BJ (cell line): Measurements from ENCODE around the gene ATP2A1. TPM values are rescaled to one million over a fixed set of nuclear protein-coding genes. Genes with fewer than 3 reads are reported as not detected.

Source experiments
- CTCF ChIA-PET: fragments of 350-600 bp; formaldehyde crosslinking; extraction: SDS; loops from one replicate; lab custom pipeline; 2021; ENCODE audit warnings: antibody characterized with exemption, inconsistent platforms; lab: Yijun Ruan, JAX
- POLR2A ChIA-PET: fragments of 300-600 bp; sonication (Branson Sonifier 250); formaldehyde crosslinking; extraction: SDS; loops from one replicate; lab custom pipeline; 2021; ENCODE audit warnings: antibody characterized with exemption; lab: Charles Lee
- DNase-seq: peaks from one replicate; pipeline ENCODE4 v3.0.0-alpha.2; 2011; ENCODE audit warnings: low read depth
- H3K27me3 ChIP-seq: 2 replicates; pipeline ENCODE4 v1.6.0; 2011; ENCODE audit warnings: low read length; ENCODE audit not compliant: control insufficient read depth, insufficient read depth
- H3K36me3 ChIP-seq: 2 replicates; pipeline ENCODE4 v1.5.1; 2011; ENCODE audit warnings: low read length; ENCODE audit not compliant: control insufficient read depth, insufficient read depth
- H3K4me3 ChIP-seq: 2 replicates; pipeline ENCODE4 v1.5.1; 2011; ENCODE audit warnings: low read depth, mild to moderate bottlenecking, control low read depth, low read length
- polyA plus RNA-seq: library from polyadenylated mRNA; depleted of rRNA; stranded (reverse); fragments of >200 nt; gene quantifications from 2 replicates; pipeline ENCODE4 v1.2.3, GENCODE V29; 2011
- TF ChIP-seq, protein P1 (sequence below): IDR thresholded peaks from 2 replicates; pipeline ENCODE4 v1.5.1; 2011; ENCODE audit warnings: low read depth, mild to moderate bottlenecking, control low read depth, inconsistent platforms, low read length, moderate library complexity; ENCODE audit not compliant: insufficient read depth

Gene ATP2A1
- polyA plus RNA-seq, 1 experiment = 0.44 TPM

DNA sequence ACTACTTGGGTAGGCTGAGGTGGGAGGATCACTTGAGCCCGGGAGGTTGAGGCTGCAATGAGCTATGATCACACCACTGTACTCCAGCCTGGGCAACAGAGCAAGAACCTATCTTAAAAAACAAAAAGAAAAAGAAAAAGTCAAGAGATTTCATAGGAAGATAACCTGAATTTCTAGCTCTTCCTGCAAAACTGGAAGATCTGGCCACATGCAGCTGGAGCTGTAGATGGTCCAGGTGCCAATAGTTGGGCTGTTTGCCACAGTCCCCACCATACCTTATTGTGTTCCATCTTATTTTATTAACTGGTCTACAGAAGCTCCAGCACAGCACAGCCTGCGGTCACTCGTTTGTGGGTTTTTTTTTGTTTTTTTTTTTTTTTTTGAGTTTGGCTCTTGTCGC is 15.0 kb downstream of the ATP2A1 start:
- TF ChIP-seq, protein P1, sequence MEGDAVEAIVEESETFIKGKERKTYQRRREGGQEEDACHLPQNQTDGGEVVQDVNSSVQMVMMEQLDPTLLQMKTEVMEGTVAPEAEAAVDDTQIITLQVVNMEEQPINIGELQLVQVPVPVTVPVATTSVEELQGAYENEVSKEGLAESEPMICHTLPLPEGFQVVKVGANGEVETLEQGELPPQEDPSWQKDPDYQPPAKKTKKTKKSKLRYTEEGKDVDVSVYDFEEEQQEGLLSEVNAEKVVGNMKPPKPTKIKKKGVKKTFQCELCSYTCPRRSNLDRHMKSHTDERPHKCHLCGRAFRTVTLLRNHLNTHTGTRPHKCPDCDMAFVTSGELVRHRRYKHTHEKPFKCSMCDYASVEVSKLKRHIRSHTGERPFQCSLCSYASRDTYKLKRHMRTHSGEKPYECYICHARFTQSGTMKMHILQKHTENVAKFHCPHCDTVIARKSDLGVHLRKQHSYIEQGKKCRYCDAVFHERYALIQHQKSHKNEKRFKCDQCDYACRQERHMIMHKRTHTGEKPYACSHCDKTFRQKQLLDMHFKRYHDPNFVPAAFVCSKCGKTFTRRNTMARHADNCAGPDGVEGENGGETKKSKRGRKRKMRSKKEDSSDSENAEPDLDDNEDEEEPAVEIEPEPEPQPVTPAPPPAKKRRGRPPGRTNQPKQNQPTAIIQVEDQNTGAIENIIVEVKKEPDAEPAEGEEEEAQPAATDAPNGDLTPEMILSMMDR = no peak
- Histone ChIP-seq H3K4me3 (no peak overlapping the region), H3K36me3 (no peaks in the 10 kb centered on the region), H3K27me3 (no peaks in the 10 kb centered on the region)
- ChIA-PET CTCF (no interaction called here), POLR2A (no interaction called here)
- no peak for DNase-seq

DNA sequence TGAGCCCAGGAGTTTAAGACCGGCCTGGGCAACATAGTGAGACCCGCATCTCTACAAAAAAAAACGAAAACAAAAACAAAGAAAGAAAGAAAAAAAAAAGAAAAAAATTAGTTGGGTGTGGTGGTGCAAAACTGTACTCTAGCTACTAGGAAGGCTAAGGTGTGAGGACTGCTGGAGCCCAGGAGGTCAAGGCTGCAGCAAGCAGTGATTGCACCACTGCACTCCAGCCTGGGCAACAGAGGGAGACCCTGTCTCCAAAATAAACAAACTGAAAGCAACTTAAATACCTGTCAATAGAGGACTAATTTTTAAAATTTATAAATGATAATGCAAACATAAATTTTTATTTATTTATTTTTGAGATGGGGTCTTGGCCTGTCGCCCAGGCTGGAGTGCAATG is 17.3 kb downstream of the ATP2A1 start:
- CTCF ChIA-PET = interaction anchor here (0.7 to 0.8 kb wide), 2 partner anchors 11 to 23 kb away, joined by 3 to 4 read pairs; no protein-coding TSS in a partner anchor
- Histone ChIP-seq H3K36me3 (no peaks in the 10 kb centered on the region), H3K27me3 (no peaks in the 10 kb centered on the region), H3K4me3 (no peak overlapping the region)
- no peak for DNase-seq
- TF ChIP-seq, protein P1 = no peak
- POLR2A ChIA-PET = interaction anchor here (0.6 kb wide), 1 partner anchor 27 kb away, joined by 3 read pairs; no protein-coding TSS in a partner anchor

DNA sequence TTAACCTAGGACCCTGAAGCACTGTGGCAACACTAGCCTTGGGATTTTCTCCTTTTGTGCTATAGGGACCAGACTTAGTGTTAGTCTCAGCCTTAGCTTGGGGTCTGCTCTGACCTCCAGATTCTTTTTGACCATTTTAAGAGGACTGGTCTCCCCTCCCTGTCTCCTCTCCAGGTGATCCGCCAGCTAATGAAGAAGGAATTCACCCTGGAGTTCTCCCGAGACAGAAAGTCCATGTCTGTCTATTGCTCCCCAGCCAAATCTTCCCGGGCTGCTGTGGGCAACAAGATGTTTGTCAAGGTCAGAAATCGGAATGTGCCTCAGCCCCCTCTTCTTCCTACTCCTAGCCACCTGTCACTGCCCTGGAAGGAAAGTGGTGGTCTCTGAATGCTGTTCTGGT is 19.5 kb downstream of the ATP2A1 start:
- DNase-seq = no peak
- no peak overlapping the region for H3K4me3 ChIP-seq
- H3K27me3 ChIP-seq = no peaks in the 10 kb centered on the region
- ChIA-PET POLR2A (no interaction called here), CTCF (no interaction called here)
- TF ChIP-seq, protein P1 = no peak
- no peaks in the 10 kb centered on the region for H3K36me3 ChIP-seq

DNA sequence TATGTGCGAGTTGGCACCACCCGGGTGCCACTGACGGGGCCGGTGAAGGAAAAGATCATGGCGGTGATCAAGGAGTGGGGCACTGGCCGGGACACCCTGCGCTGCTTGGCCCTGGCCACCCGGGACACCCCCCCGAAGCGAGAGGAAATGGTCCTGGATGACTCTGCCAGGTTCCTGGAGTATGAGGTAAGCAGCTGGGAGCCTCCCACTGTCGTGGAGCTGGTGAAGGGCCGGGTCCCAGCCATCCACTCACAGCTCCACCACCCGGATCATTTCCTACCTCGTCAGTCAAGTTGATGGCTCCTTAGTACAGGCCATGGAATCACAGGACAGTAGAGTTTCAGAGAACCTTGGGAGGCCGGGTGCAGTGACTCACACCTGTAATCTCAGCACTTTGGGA is 20.0 kb downstream of the ATP2A1 start:
- no peaks in the 10 kb centered on the region for H3K36me3 ChIP-seq

DNA sequence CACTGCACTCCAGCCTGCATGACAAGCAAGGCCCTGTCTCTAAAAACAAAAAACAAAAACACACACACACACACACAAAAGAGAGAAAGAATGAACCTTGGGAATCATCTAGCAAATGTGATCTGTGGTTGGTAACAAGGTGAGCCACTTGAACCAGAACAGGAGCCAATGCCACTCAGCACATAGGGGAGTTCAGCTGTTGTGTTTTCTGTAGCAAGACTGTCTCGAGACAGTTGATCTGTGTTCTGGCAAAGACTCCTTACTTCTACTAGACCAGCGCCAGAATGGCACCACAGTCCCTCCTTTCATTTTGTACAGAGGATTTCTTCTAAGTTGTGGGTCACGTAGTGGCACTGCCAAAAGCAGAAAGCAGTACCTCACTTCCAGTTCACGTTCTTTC is 20.7 kb downstream of the ATP2A1 start:
- ChIA-PET CTCF (no interaction called here), POLR2A (no interaction called here)
- no peak for DNase-seq
- H3K36me3 ChIP-seq = no peaks in the 10 kb centered on the region
- TF ChIP-seq, protein P1 = no peak
- no peak overlapping the region for H3K4me3 ChIP-seq
- H3K27me3 ChIP-seq = no peaks in the 10 kb centered on the region

More for the DNA sequence above, 20.0 kb downstream of the ATP2A1 start:
- Histone ChIP-seq H3K4me3 (no peak overlapping the region), H3K27me3 (no peaks in the 10 kb centered on the region)
- CTCF ChIA-PET = no interaction called here
- TF ChIP-seq, protein P1 = no peak
- POLR2A ChIA-PET = no interaction called here
- DNase-seq = no peak
